CD4-positive, CD25-positive, alpha-beta regulatory T cell (primary cell): ENCODE results near the gene MECP2. TPM values are rescaled to one million over a fixed set of nuclear protein-coding genes. Genes with fewer than 3 reads are reported as not detected.

Source experiments
- ATAC-seq, 2 donors: fragments of 150-1000 bp; cut with Tn5 transposase; one replicate each; pipeline ENCODE4 v1.10.0; 2021; ENCODE audit warnings: low read depth in 2 of 2, moderate number of reproducible peaks in 2 of 2, moderate library complexity in 1 of 2
- DNase-seq, 3 donors: peaks; one replicate each; pipeline versions ENCODE4 v3.0.0 to v3.0.0-alpha.2; 2012 to 2022; ENCODE audit warnings: mixed read lengths in 1 of 3
- H3K27ac ChIP-seq: one replicate; pipeline ENCODE4 v1.7.0; 2013; ENCODE audit warnings: mild to moderate bottlenecking, low read length; ENCODE audit not compliant: insufficient read depth, poor library complexity, severe bottlenecking
- H3K27me3 ChIP-seq: one replicate; pipeline ENCODE4 v1.7.0; 2013; ENCODE audit warnings: low read length; ENCODE audit not compliant: control insufficient read depth, insufficient read depth
- H3K36me3 ChIP-seq: one replicate; pipeline ENCODE4 v1.7.0; 2013; ENCODE audit warnings: mild to moderate bottlenecking, low read length, moderate library complexity; ENCODE audit not compliant: control insufficient read depth, insufficient read depth
- H3K4me1 ChIP-seq: 2 replicates; pipeline ENCODE4 v1.7.0; 2013; ENCODE audit warnings: mild to moderate bottlenecking, low read length; ENCODE audit not compliant: insufficient read depth, control insufficient read depth, poor library complexity, severe bottlenecking
- H3K4me3 ChIP-seq: one replicate; pipeline ENCODE4 v1.7.0; 2013; ENCODE audit warnings: low read depth, mild to moderate bottlenecking, low read length, moderate library complexity
- H3K9me3 ChIP-seq, 2 experiments: 1 replicate in 1 of 2; 2 replicates in 1 of 2; pipeline ENCODE4 v1.7.0; 2013; ENCODE audit warnings: low read length in 2 of 2, mild to moderate bottlenecking in 1 of 2, moderate library complexity in 1 of 2; ENCODE audit not compliant: control insufficient read depth in 2 of 2
- H3K27ac Mint-ChIP-seq, 3 donors: one replicate each; pipeline ENCODE4 v1.8.0; 2020 to 2022; ENCODE audit warnings: mild to moderate bottlenecking in 3 of 3, mixed read lengths in 3 of 3, moderate library complexity in 2 of 3
- H3K27me3 Mint-ChIP-seq: one replicate; pipeline ENCODE4 v1.8.0; 2022; ENCODE audit warnings: mild to moderate bottlenecking, mixed read lengths
- H3K36me3 Mint-ChIP-seq: one replicate; pipeline ENCODE4 v1.8.0; 2020; ENCODE audit warnings: mixed read lengths
- H3K4me1 Mint-ChIP-seq, 4 donors: one replicate each; pipeline ENCODE4 v1.8.0; 2020 to 2022; ENCODE audit warnings: mixed read lengths in 4 of 4, mild to moderate bottlenecking in 1 of 4
- H3K4me3 Mint-ChIP-seq, 4 donors: one replicate each; pipeline ENCODE4 v1.8.0; 2020 to 2022; ENCODE audit warnings: mild to moderate bottlenecking in 4 of 4, mixed read lengths in 4 of 4, moderate library complexity in 3 of 4
- H3K9me3 Mint-ChIP-seq, 7 donors: one replicate each; pipeline ENCODE4 v1.8.0; 2020 to 2022; ENCODE audit warnings: mixed read lengths in 7 of 7, mild to moderate bottlenecking in 3 of 7, moderate library complexity in 2 of 7
- polyA plus RNA-seq, 4 donors: library from polyadenylated mRNA; unstranded; fragments of 300-500 nt; fragmentation: Illumina TruSeq; gene quantifications; one replicate each; pipeline ENCODE4 v1.2.3, GENCODE V29; 2021
- total RNA-seq: library from RNA; stranded (reverse); gene quantifications from one replicate; pipeline ENCODE4 v1.2.3, GENCODE V29; 2022

MECP2 gene
- total and polyA plus RNA-seq, 5 donors from 2014 or later, result 13.3 to 180 (median 16.9) TPM

DNA sequence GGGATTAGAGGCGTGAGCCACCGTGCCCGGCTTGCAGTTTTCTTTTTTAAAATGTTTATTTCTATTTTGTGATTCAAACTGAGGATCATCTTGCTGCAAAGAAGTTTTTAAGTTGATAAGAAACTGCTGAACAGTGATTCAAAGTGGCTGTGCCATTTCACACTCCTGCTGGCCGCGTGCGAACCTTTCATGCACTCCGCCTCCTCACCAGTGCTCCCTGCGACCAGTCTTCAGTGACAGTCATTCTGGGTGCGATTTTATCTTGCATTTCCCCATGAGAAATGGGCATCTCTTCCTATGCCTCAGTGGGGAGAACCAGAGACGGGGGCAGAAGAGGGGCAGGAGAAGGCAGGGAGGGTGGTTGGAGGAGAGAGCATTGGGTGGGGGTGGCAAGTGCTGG, 103.5 kb downstream of the MECP2 start:
- DNase-seq (no peak), ATAC-seq (no peak)
- H3K4me1 ChIP-seq, result no peaks in the 10 kb centered on the region
- peaks cover 0 to 11% (median 0%) of the 10 kb centered on the region in 4 donors for H3K4me1 Mint-ChIP-seq
- no peak overlapping the region for H3K27ac ChIP-seq
- no peak overlapping the region for H3K4me3 Mint-ChIP-seq
- H3K27me3 ChIP-seq, result no peaks in the 10 kb centered on the region
- H3K4me3 ChIP-seq, result no peak overlapping the region
- H3K9me3 ChIP-seq, result no peaks in the 10 kb centered on the region
- no peak overlapping the region for H3K27ac Mint-ChIP-seq
- no peaks in the 10 kb centered on the region for H3K9me3 Mint-ChIP-seq
- no peaks in the 10 kb centered on the region for H3K36me3 Mint-ChIP-seq
- no peaks in the 10 kb centered on the region for H3K36me3 ChIP-seq
- no peaks in the 10 kb centered on the region for H3K27me3 Mint-ChIP-seq

DNA sequence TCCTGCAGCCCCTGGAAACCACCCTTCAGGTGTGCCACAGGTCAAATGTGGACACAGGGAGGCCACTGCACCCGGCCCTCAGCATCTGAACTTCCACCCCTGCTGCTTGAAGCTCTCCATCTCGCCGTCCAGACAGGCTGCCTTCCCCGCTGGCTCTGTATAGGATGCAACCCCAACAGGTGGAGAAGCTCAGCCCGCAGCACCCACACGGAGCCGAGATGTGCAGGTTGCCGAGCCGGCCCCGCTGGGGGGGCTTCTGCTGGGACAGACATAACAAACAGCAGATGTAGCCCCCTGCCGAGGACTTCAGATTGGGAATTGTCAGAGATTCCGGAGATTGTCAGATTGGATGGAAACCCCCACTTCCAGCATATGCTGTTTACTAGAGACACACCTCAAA, 104.4 kb downstream of the MECP2 start:
- no peak overlapping the region for H3K27ac Mint-ChIP-seq
- no peaks in the 10 kb centered on the region for H3K9me3 Mint-ChIP-seq
- no peak overlapping the region for H3K4me3 Mint-ChIP-seq
- H3K27me3 Mint-ChIP-seq, result no peaks in the 10 kb centered on the region
- no peaks in the 10 kb centered on the region for H3K36me3 Mint-ChIP-seq
- Histone ChIP-seq H3K9me3 (no peaks in the 10 kb centered on the region), H3K36me3 (no peaks in the 10 kb centered on the region), H3K27me3 (no peaks in the 10 kb centered on the region), H3K27ac (no peak overlapping the region), H3K4me1 (no peaks in the 10 kb centered on the region), H3K4me3 (no peak overlapping the region)
- peaks cover 0 to 11% (median 0%) of the 10 kb centered on the region in 4 donors for H3K4me1 Mint-ChIP-seq
- ATAC-seq (no peak), DNase-seq (no peak)

GRCh38 chrX:153992180-153992579, 105.3 kb downstream of the MECP2 start:
- H3K9me3 Mint-ChIP-seq, result no peaks in the 10 kb centered on the region
- Histone ChIP-seq H3K36me3 (no peaks in the 10 kb centered on the region), H3K4me3 (no peak overlapping the region), H3K9me3 (no peaks in the 10 kb centered on the region), H3K4me1 (no peaks in the 10 kb centered on the region), H3K27me3 (no peaks in the 10 kb centered on the region), H3K27ac (no peak overlapping the region)
- ATAC-seq (no peak), DNase-seq (no peak)
- H3K4me3 Mint-ChIP-seq, result no peak overlapping the region
- no peaks in the 10 kb centered on the region for H3K27me3 Mint-ChIP-seq
- H3K36me3 Mint-ChIP-seq, result no peaks in the 10 kb centered on the region
- H3K4me1 Mint-ChIP-seq, result peaks cover 0 to 13% (median 0%) of the 10 kb centered on the region in 4 donors
- no peak overlapping the region for H3K27ac Mint-ChIP-seq

DNA sequence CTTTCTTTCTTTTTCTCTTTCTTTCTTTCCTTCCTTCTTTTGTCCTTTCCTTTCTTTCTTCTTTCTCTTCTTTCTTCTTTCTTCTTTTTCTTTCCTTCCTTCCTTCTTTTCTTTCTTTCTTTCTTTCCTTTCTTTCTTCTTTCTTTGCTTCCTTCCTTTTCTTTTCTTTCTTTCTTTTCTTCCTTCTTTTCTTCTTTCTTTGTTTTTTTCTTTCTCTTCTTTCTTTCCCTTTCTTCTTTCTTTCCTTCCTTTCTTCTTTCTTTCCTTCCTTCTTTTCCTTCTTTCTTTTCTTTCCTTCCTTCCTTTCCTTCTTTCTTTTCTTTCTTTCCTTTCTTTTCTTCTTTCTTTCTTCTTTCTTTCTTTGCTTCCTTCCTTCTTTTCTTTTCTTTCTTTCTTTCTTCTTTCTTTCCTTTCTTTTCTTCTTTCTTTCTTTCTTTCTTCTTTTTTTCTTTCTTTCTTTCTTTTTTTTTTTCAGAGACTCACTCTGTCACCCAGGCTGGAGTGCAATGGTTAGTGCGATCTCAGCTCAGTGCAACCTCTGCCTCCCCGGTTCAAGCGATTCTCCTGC, 106.4 kb downstream of the MECP2 start:
- H3K27me3 Mint-ChIP-seq, result no peaks in the 10 kb centered on the region
- DNase-seq, result no peak
- no peak overlapping the region for H3K27ac ChIP-seq
- H3K36me3 Mint-ChIP-seq, result no peaks in the 10 kb centered on the region
- no peak for ATAC-seq
- no peaks in the 10 kb centered on the region for H3K9me3 ChIP-seq
- no peaks in the 10 kb centered on the region for H3K27me3 ChIP-seq
- peaks cover 0 to 16% (median 0%) of the 10 kb centered on the region in 4 donors for H3K4me1 Mint-ChIP-seq
- peak overlapping the region; percentile 55 to 91 (median 80) for H3K27ac Mint-ChIP-seq
- no peak overlapping the region for H3K4me3 ChIP-seq
- H3K4me1 ChIP-seq, result no peaks in the 10 kb centered on the region
- H3K9me3 Mint-ChIP-seq, result no peaks in the 10 kb centered on the region
- H3K36me3 ChIP-seq, result no peaks in the 10 kb centered on the region
- peak overlapping the region in 2 of 4 donors; percentile 28 to 58 for H3K4me3 Mint-ChIP-seq

DNA sequence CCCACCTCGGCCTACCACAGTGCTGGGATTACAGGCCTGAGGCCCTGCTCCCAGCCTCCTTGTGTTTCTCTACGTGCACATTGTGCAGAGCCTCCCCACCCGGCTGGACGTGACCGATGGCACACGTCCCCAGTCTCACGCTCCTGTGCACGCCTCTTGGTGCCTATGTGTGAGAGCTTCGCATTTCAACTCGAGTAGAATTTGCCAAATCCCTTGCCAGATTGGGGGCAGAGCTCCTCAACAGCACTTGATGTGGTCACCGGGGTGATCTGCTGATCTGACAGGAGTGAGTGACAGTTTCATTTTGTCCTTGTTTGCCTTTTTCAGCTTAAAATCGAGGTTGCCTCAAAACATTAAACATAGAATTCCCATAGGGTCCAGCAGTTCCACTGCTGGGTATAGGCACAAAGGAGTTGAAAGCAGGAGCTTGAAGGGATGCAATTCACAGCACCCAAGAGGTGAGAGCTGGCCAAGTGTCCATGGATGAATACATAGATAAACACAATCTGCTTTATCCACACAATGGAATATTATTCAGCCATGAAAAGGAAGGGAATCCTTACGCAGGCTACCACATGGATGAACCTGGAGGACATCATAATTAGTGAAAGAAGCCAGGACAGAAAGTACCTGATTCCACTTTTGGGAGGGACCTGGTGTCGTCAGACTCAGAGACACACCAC, 107.4 kb downstream of the MECP2 start:
- Mint-ChIP-seq H3K4me1 (peaks cover 0 to 21% (median 0%) of the 10 kb centered on the region in 4 donors), H3K27ac (peak overlapping the region in 1 of 3 donors; percentile 75), H3K36me3 (no peaks in the 10 kb centered on the region), H3K4me3 (peak overlapping the region in 1 of 4 donors; percentile 11), H3K27me3 (no peaks in the 10 kb centered on the region), H3K9me3 (no peaks in the 10 kb centered on the region)
- no peak for DNase-seq
- H3K36me3 ChIP-seq, result no peaks in the 10 kb centered on the region
- no peak overlapping the region for H3K4me3 ChIP-seq
- peaks cover 3% of the 10 kb centered on the region for H3K4me1 ChIP-seq
- ATAC-seq, result no peak
- H3K9me3 ChIP-seq, result no peaks in the 10 kb centered on the region
- H3K27me3 ChIP-seq, result no peaks in the 10 kb centered on the region
- H3K27ac ChIP-seq, result no peak overlapping the region

DNA sequence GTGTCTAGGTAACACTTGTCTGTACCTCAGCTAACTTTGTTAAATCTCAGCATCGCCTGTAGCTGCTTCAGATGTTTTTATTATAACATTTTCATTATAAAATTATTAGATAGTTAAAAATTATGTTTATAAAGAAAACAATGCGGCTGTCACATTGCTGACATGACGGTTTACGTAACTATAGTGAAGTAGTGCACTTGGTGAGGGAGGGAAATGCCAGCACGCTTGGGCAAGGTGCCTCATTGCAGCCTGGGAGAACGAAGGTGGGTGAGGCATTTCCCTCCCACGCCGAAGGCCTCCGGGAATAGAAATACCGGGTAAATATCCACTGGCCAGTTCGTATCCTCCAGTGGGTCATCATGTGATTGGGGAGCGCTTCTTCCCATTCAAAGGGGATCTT, 109.0 kb downstream of the MECP2 start:
- H3K27ac Mint-ChIP-seq, result no peak overlapping the region
- H3K27me3 Mint-ChIP-seq, result no peaks in the 10 kb centered on the region

GRCh38 chrX:153984351-153985178, 113.0 kb downstream of the MECP2 start:
- H3K4me1 Mint-ChIP-seq, result peaks cover 0 to 62% (median 12%) of the 10 kb centered on the region in 4 donors

More for the DNA sequence above, 109.0 kb downstream of the MECP2 start:
- DNase-seq (no peak), ATAC-seq (no peak)
- peaks cover 0 to 38% (median 5%) of the 10 kb centered on the region in 4 donors for H3K4me1 Mint-ChIP-seq
- H3K4me1 ChIP-seq, result peaks cover 18% of the 10 kb centered on the region
- no peaks in the 10 kb centered on the region for H3K36me3 ChIP-seq
- no peak overlapping the region for H3K27ac ChIP-seq
- H3K4me3 Mint-ChIP-seq, result no peak overlapping the region
- H3K4me3 ChIP-seq, result no peak overlapping the region
- no peaks in the 10 kb centered on the region for H3K9me3 Mint-ChIP-seq
- H3K36me3 Mint-ChIP-seq, result no peaks in the 10 kb centered on the region
- no peaks in the 10 kb centered on the region for H3K27me3 ChIP-seq
- no peaks in the 10 kb centered on the region for H3K9me3 ChIP-seq

More at GRCh38 chrX:153984351-153985178, 113.0 kb downstream of the MECP2 start:
- Mint-ChIP-seq H3K4me3 (peak overlapping the region; percentile 76 to 89 (median 82)), H3K27ac (peak overlapping the region; percentile 94 to 98 (median 96)), H3K27me3 (no peaks in the 10 kb centered on the region), H3K36me3 (no peaks in the 10 kb centered on the region), H3K9me3 (no peaks in the 10 kb centered on the region)
- DNase-seq (peak in 2 of 3 donors; percentile 23 to 59), ATAC-seq (peak; percentile 14 to 15)
- Histone ChIP-seq H3K4me1 (peaks cover 47% of the 10 kb centered on the region), H3K27ac (peak overlapping the region; percentile 83), H3K4me3 (peak overlapping the region; percentile 15), H3K9me3 (no peaks in the 10 kb centered on the region), H3K27me3 (no peaks in the 10 kb centered on the region), H3K36me3 (no peaks in the 10 kb centered on the region)
